H1 (cell line): ENCODE data around the gene GALNT13. TPM values are rescaled to one million over a fixed set of nuclear protein-coding genes. Genes with fewer than 3 reads are reported as not detected.

Source experiments
- CEBPB ChIP-seq: IDR thresholded peaks from 2 replicates; pipeline ENCODE4 v1.6.1; 2012; ENCODE audit warnings: low read depth, low read length
- CHD7 ChIP-seq: fragments of 300-600 bp; sonication (generic); IDR thresholded peaks from 2 replicates; pipeline ENCODE4 v1.7.1; 2012; ENCODE audit warnings: low read length, moderate library complexity, mild to moderate bottlenecking, inconsistent platforms; ENCODE audit not compliant: insufficient replicate concordance
- CTBP2 ChIP-seq: IDR thresholded peaks from 2 replicates; pipeline ENCODE4 v1.7.0; 2011; ENCODE audit warnings: borderline replicate concordance, mild to moderate bottlenecking, moderate library complexity, mixed read lengths, low read length; ENCODE audit not compliant: insufficient read depth, insufficient read length
- EZH2 ChIP-seq: fragments of 200-600 bp; sonication (generic); IDR thresholded peaks from 2 replicates; pipeline ENCODE4 v1.7.1; 2012; ENCODE audit warnings: low read depth, mild to moderate bottlenecking, moderate library complexity, low read length, inconsistent platforms; ENCODE audit not compliant: severe bottlenecking
- GABPA ChIP-seq: IDR thresholded peaks from 2 replicates; pipeline ENCODE4 v1.6.1; 2011; ENCODE audit warnings: mild to moderate bottlenecking, low read length, moderate library complexity, borderline replicate concordance; ENCODE audit not compliant: insufficient read depth
- HDAC2 ChIP-seq, 2 experiments: fragments of 300-600 bp in 1 of 2; sonication (generic) in 1 of 2; IDR thresholded peaks; 2 replicates each; pipeline ENCODE4 v1.6.1; 2011 to 2012; ENCODE audit warnings: low read depth in 2 of 2, low read length in 2 of 2, mild to moderate bottlenecking in 2 of 2, moderate library complexity in 2 of 2, borderline replicate concordance in 1 of 2, inconsistent platforms in 1 of 2
- POLR2A ChIP-seq, 2 experiments: IDR thresholded peaks; 1 replicate in 1 of 2; 2 replicates in 1 of 2; pipeline ENCODE4 v1.6.1; 2011; ENCODE audit warnings: low read depth in 2 of 2, low read length in 2 of 2, mild to moderate bottlenecking in 2 of 2; ENCODE audit errors: control extremely low read depth in 1 of 2
- RXRA ChIP-seq: IDR thresholded peaks from 2 replicates; pipeline ENCODE4 v1.6.1; 2011; ENCODE audit warnings: low read depth, mild to moderate bottlenecking, low read length, moderate library complexity; ENCODE audit not compliant: insufficient read depth
- SP4 ChIP-seq: IDR thresholded peaks from 2 replicates; pipeline ENCODE4 v1.6.1; 2012; ENCODE audit warnings: low read length, inconsistent platforms
- SRF ChIP-seq: IDR thresholded peaks from 2 replicates; pipeline ENCODE4 v1.6.1; 2011; ENCODE audit warnings: mild to moderate bottlenecking, low read depth, low read length, moderate library complexity
- SUZ12 ChIP-seq: fragments of 200-600 bp; sonication (generic); IDR thresholded peaks from 2 replicates; pipeline ENCODE4 v1.6.1; 2012; ENCODE audit warnings: mild to moderate bottlenecking, inconsistent platforms, low read length, moderate library complexity, mixed read lengths
- TCF12 ChIP-seq: IDR thresholded peaks from 2 replicates; pipeline ENCODE4 v1.6.1; 2011; ENCODE audit warnings: low read depth, mild to moderate bottlenecking, low read length
- YY1 ChIP-seq: IDR thresholded peaks from 2 replicates; pipeline ENCODE4 v1.6.1; 2011; ENCODE audit warnings: low read depth, mild to moderate bottlenecking, low read length
- polyA plus RNA-seq, 7 experiments: library from polyadenylated mRNA; depleted of rRNA in 3 of 7; stranded (reverse) in 5 of 7; unstranded in 2 of 7; fragments of >200 nt in 5 of 7; fragments of 200-250 nt in 2 of 7; gene quantifications; 1 replicate in 5 of 7; 2 replicates in 1 of 7; 4 replicates in 1 of 7; pipeline versions ENCODE4 v1.2.1 to v1.2.3, GENCODE V29; 2011 to 2013; ENCODE audit warnings: missing spikeins in 2 of 7, mixed read lengths in 2 of 7
- total RNA-seq: library from RNA; stranded (reverse); fragmentation: NEBNext Ultra II Directional; extraction: Animal tissue kit (Norgen Biotek cat#: 25700); gene quantifications from 2 replicates; pipeline ENCODE4 v1.2.1, GENCODE V29; 2021

Gene GALNT13
- total and polyA plus RNA-seq, 2 of the 8 experiments (the other 6 are each of a cell fraction or from before 2014, with no cell fraction given): 3.2 to 9.6 TPM

- TF ChIP-seq CHD7 (no peak), RXRA (no peak), EZH2 (no peak), POLR2A (IDR thresholded peaks at IDR 0.05; ENCODE audit: control extremely low read depth in 1 of 2, low read depth in 2 of 2, low read length in 2 of 2) (no peak), SUZ12 (no peak), TCF12 (no peak), CEBPB (no peak), CTBP2 (no peak), SP4 (no peak), GABPA (no peak), SRF (no peak), HDAC2 (IDR thresholded peaks at IDR 0.05; ENCODE audit: borderline replicate concordance in 1 of 2, low read depth in 2 of 2, low read length in 2 of 2) (no peak), YY1 (no peak)
These were observed 327.1 kb downstream of the GALNT13 start (continued) for GRCh38 chr2:154198866-154199265.
